Right atrium auricular region (tissue), 2 donors: ENCODE data around the gene ZFYVE26. TPM values are rescaled to one million over a fixed set of nuclear protein-coding genes. Genes with fewer than 3 reads are reported as not detected.

Experiments
- DNase-seq: peaks from one replicate; pipeline ENCODE4 v3.0.0-alpha.2; 2019; ENCODE audit warnings: low spot score
- H3K27ac ChIP-seq, 2 donors: fragments of 200-600 bp; sonication (generic); 1 replicate in 1 of 2; 2 replicates in 1 of 2; pipeline ENCODE4 v1.5.1; 2016 to 2019
- H3K27me3 ChIP-seq, 2 donors: fragments of 200-600 bp; sonication (generic); one replicate each; pipeline versions ENCODE4 v1.5.1 to v1.6.0; 2017 to 2019
- H3K36me3 ChIP-seq: fragments of 200-600 bp; sonication (generic); one replicate; pipeline ENCODE4 v1.5.1; 2016
- H3K4me1 ChIP-seq, 2 donors: fragments of 200-600 bp; sonication (generic); one replicate each; pipeline versions ENCODE4 v1.5.1 to v1.6.0; 2017 to 2019
- H3K4me3 ChIP-seq, 2 donors: fragments of 200-600 bp; sonication (generic); 1 replicate in 1 of 2; 2 replicates in 1 of 2; pipeline ENCODE4 v1.5.1; 2017 to 2019; ENCODE audit warnings: mild to moderate bottlenecking in 1 of 2, moderate library complexity in 1 of 2
- H3K9me3 ChIP-seq, 2 donors: fragments of 200-600 bp; sonication (generic); one replicate each; pipeline ENCODE4 v1.5.1; 2019
- CTCF ChIP-seq, 2 donors: fragments of 200-600 bp; sonication (generic); IDR thresholded peaks; one replicate each; pipeline ENCODE4 v1.5.1; 2019; ENCODE audit warnings: antibody characterized with exemption in 2 of 2
- total RNA-seq, 2 donors: library from RNA; depleted of rRNA; stranded (reverse); fragments of >200 nt; gene quantifications; one replicate each; pipeline ENCODE4 v1.1.0, GENCODE V29; 2016

ZFYVE26 gene
- total RNA-seq, 2 donors from 2014 or later = 10.5 to 11.8 TPM

GRCh38 chr14:67853715-67854114 is 37.3 kb upstream of the ZFYVE26 start:
- no peak for TF ChIP-seq CTCF (IDR thresholded peaks at IDR 0.05)
- H3K4me3 ChIP-seq = no peak overlapping the region
- H3K27me3 ChIP-seq = no peaks in the 10 kb centered on the region
- H3K27ac ChIP-seq = no peak overlapping the region
- H3K4me1 ChIP-seq = no peaks in the 10 kb centered on the region
- DNase-seq = no peak
- H3K36me3 ChIP-seq = no peaks in the 10 kb centered on the region
- H3K9me3 ChIP-seq = peaks cover 0 to 4% of the 10 kb centered on the region in 2 donors

DNA sequence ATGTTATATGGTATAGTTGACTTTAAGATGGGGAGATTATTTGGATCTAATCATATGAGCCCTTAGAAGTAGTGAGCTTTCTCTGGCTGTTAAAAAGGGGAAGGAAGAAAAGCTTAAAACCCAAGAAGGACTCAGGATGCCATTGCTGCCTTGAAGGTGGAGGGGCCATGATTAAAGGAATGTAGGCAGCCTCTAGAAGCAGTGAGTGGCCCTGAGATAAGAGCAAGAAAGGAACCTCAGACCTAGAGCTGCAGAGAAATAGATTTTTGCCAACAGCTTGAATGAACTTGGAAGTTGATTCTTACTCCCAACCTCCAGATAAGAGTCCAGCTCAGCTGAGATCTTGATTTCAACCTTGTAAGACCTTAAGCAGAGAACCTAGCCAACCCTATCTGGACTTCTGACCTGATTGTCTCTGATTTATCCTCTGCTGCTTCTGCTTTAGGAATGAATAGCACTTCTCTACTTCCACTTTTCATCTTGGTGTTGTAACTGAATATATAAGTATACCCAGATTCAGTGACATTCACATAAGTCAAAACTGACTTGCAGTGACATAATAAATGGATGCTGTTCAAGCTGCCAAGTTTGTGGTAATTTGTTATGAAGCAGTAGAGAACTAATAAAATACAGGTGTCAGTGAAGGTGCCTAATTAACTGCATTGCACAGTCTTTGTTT is 36.7 kb upstream of the ZFYVE26 start:
- no peak for TF ChIP-seq CTCF (IDR thresholded peaks at IDR 0.05)
- no peak overlapping the region for H3K4me3 ChIP-seq
- no peak overlapping the region for H3K27ac ChIP-seq
- DNase-seq = no peak
- H3K4me1 ChIP-seq = no peaks in the 10 kb centered on the region
- H3K9me3 ChIP-seq = peaks cover 0 to 7% of the 10 kb centered on the region in 2 donors
- no peaks in the 10 kb centered on the region for H3K36me3 ChIP-seq
- no peaks in the 10 kb centered on the region for H3K27me3 ChIP-seq

- Histone ChIP-seq H3K4me3 (no peak overlapping the region), H3K27me3 (no peaks in the 10 kb centered on the region), H3K27ac (no peak overlapping the region), H3K9me3 (peaks cover 0 to 7% of the 10 kb centered on the region in 2 donors), H3K4me1 (no peaks in the 10 kb centered on the region), H3K36me3 (no peaks in the 10 kb centered on the region)
- DNase-seq = no peak
- TF ChIP-seq CTCF (IDR thresholded peaks at IDR 0.05) = no peak
Measured at GRCh38 chr14:67851785-67852410, 35.5 kb upstream of the ZFYVE26 start.

DNA sequence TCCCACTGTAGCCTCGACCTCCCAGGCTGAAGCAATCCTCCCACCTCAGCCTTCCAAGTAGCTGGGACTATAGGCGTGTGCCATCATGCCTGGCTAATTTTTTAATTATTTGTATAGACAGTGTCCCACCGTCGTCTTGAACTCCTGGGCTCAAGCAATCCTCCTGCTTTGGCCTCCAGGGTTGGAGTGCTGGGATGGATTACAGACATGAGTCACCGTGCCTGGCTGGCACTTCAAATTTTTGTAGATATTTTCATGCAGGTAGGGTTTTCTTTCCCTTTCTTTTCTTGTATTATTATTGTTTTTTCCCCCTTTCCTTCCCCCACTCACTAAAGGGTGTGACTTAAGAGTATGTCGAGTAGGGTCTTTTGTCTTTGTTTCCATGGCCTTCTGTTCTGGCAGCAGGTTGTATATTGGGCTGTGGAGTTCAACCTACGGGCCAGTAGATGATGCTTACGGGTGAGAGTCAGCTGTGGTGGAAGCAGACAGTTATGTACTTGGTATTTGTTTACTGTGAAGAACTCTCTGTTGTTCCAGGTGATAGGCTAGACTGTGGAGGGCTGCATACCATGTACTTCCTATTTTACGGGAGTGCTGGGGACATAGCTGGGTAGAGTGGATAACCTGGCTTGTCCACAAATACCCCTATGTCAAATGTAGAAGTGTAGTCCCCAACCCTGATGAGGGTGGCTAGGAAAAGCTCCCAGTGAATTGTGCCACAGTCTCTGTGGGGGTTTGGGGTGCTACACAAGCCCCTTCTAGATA is 33.9 kb upstream of the ZFYVE26 start:
- no peak for DNase-seq
- H3K27ac ChIP-seq = no peak overlapping the region
- H3K27me3 ChIP-seq = no peaks in the 10 kb centered on the region
- no peaks in the 10 kb centered on the region for H3K36me3 ChIP-seq
- H3K9me3 ChIP-seq = peaks cover 0 to 12% of the 10 kb centered on the region in 2 donors
- TF ChIP-seq CTCF (IDR thresholded peaks at IDR 0.05) = no peak
- H3K4me1 ChIP-seq = no peaks in the 10 kb centered on the region
- H3K4me3 ChIP-seq = no peak overlapping the region

- TF ChIP-seq CTCF (IDR thresholded peaks at IDR 0.05) = no peak
- no peaks in the 10 kb centered on the region for H3K4me1 ChIP-seq
- no peak overlapping the region for H3K4me3 ChIP-seq
- H3K27ac ChIP-seq = no peak overlapping the region
- no peak for DNase-seq
- H3K27me3 ChIP-seq = no peaks in the 10 kb centered on the region
- peaks cover 0 to 16% of the 10 kb centered on the region in 2 donors for H3K9me3 ChIP-seq
- no peaks in the 10 kb centered on the region for H3K36me3 ChIP-seq
Measured at GRCh38 chr14:67846029-67846610, 29.7 kb upstream of the ZFYVE26 start.
